Endometrium (tissue), 2 donors: ENCODE data around the gene ZNF419.
A peak's percentile ranks its signal among the peaks of the same experiment; 100 is the strongest.
"Not testable (repeated sequence)": the region's sequence is repeated elsewhere in the genome, so short reads cannot be mapped to it uniquely, and the experiment has no call there.

Experiments
- FAIRE-seq: peaks from 2 replicates; lab custom pipeline; 2012; peaks lifted over from hg19 to GRCh38; lab: Jason Lieb, UNC
- donor health status: control.
- donor health status: control.

ZNF419 gene

DNA sequence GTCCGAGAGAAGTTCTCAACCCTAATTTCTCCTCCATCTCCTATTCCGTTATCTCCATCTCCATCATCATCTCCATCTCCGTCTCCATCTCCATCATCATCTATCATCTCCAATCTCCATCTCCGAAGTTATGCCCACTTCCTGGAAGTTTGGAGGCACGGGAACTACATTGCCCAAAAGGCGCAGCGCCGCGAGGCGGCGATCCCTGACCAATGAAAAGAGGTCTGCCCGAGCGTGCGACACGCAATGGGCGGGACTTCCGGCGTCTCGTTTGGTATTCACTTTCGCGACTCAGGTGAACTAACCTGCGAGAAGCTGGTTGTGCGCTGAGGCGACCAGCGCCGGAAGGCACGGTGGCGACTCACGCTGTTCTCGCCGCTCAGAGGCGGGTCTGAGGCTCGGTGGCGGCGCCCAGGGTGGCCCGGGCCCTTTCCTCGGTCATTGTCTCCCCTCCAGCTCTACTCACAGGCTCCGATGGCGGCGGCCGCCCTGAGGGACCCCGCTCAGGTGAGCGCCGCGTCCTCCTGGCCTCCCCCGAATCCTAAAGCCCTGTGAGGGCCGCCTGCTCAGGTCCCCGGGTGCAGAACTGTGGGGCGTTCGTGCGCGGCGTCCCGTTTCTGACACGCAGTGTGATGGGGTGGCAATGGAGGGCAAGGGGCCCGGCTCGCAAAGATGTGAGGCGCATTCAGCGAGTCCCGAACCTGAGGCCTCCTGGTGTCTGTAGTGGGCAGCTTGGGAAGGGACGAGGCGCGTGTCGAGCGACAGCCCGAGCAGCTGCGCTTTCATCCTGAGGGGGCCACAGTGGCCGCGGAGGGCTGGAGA is at the start of gene ZNF419:
TSS of gene ZNF419 (plus strand) at position 274 of the 822 bp plus-strand sequence. CDS start at position 475, 201 bp downstream.
- peak; percentile 72 for FAIRE-seq

DNA sequence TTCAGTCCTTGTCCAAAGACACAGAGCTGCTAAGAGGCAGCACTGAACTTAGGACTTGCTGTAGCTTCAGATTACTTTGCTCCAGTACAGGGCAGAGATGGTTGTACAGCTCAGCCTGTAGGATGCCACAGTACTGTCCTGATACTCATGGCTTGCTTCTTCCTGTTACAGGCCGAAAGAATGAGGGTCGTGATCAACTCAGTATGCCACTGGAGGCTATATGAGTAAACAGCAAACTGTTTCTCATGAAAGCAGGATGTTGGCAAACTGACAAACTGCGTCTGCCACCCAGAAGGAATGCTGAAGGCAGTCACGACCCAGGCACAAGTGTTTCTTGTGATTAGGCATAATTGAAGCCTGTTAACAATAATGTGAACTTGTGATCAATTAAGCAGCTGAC is 49.6 kb upstream of the ZNF419 start:
- FAIRE-seq, result no peak

DNA sequence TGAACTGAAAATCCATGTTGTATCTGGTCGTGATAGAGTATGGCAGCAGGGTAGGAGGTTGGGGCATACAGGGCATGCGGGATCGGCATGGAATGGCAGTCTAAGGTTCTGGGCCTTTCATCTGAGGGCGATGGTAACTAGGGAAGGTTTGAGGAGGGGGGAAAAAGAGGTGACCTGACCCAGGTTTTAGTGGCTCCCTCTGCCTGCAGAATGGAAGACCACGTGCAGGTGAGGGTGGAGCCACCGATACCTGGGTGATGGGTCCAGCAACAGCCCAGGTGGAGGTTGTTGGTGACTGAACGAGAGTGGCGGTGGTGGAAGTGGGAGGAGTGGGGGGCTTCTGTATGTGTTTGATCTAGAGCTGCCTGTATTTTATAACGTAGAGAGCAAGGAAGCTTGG is 48.6 kb upstream of the ZNF419 start:
- FAIRE-seq, result no peak

DNA sequence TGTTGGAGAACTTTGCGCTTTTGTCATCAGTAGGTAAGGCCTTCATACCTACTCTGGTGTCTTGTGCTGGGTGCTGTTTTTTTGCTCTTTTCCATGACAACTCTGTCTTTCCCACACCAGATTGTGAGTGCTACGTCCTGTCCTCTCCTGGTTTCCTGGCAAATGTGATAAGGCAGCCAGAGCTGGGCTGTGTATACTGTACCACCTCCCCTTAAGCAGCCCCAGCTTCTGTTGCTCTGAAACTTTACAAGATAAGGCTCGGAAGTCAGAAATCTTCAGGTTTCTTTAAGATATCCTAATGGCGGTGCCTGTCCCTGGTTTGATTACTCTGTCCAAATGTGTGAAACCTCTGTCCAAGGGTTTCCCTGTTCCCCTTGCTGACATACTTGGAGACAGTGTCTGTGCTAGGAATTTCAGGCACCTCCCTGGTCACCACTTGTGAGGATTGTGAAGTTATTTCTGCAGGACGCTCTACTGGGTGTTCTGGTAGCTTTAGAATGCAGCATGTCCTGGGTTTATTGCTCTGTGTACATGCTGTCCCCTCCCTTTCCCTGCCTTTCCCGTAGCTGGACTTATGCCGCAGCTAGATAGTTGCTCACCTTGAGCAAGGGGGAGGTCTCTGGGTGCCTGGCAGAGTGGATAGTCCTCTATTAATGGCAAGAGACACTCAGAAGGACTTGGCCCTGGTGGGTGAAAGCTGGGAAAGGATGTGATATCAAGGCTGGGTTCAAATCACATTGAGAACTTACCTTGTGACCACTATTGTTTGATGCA is 45.4 kb upstream of the ZNF419 start:
- FAIRE-seq, result no peak

DNA sequence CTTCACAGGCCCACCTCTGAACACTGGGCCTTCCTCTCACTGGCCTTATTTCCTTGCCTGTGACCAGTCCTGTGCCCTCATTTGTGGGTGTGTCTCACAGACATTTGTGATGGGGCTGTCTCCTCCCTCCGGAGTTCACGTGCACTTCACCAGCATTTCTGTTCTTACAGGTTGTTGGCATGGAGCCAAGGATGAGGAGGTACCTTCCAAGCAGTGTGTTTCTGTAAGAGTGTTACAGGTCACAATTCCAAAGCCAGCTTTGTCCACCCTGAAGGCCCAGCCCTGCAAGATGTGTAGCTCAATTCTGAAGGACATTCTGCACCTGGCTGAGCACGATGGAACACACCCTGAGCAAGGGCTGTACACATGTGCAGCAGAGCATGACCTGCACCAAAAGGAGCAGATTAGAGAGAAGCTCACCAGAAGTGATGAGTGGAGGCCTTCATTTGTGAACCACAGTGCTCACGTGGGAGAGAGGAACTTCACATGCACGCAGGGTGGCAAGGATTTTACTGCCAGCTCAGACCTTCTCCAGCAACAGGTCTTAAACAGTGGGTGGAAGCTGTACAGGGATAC is 44.3 kb upstream of the ZNF419 start:
- no peak for FAIRE-seq

DNA sequence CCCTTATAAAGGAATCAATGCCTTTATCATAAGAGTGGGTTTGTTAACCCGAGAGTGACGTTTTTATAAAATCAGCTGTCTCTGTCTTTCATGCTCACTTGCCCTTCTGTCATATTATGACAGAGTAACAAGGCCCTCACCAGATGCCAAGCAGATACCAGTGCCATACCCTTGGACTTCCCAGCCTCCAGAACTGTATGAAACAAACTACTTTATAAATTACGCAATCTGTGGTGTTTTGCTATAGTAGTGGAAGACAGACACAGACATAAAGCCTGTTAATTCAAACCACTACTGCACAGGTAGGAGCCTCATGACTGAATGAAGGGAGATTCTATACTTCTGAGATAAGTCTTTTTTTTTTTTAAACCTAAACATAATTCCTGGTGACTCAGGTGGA is 35.2 kb upstream of the ZNF419 start:
- no peak for FAIRE-seq

DNA sequence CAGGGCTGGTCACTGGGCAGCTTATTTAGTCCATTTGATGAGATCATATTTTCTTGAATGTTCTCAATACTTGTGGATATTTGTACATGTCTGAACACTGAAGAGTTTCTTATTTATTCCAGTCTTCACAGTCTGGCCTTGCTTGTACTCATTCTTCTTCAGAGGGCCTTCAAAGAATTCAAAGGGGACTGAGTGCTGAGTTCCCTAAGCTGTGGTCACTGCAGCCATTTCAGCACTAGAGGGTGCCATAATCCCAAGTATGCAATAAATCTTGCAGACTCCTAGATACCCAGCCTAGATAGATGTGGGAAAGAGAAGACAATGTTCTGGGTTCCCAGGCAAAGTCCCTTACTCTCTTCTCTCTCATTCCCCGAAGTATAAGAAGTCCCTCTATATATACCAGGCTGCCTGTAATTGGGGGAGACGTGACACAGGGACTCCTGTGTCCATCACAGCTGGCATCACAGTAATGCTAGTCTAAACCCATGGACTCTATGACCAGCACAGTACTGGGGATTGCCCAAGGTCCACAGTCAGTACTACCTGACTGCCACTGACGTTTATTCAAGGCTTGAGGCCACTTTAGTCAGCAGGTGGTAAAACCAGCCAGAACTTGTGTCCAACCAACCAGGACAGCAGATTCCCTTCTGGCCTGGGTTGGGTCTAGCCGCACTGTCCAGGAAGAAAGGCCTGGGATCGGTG is 21.7 kb upstream of the ZNF419 start:
- no peak for FAIRE-seq

DNA sequence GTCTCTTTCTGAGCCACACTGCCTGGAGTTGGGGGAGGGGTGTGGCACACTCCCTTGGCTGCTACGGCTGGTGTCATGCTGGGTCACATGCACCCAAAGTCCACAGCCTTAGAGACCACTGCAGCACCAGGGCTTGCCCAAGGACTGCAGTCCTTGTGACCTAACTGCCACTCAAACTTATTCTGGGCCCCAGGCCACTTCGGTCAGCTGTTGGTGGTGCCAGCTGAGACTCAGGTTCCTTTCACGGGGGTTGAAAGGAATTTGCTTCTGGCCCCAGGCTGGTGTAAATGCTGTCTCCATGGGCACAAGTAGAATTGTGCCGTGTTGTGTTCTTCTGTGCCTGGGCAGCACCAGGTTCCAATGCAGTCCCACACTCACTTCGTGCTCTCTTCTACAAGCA is 21.1 kb upstream of the ZNF419 start:
- FAIRE-seq, result no peak

DNA sequence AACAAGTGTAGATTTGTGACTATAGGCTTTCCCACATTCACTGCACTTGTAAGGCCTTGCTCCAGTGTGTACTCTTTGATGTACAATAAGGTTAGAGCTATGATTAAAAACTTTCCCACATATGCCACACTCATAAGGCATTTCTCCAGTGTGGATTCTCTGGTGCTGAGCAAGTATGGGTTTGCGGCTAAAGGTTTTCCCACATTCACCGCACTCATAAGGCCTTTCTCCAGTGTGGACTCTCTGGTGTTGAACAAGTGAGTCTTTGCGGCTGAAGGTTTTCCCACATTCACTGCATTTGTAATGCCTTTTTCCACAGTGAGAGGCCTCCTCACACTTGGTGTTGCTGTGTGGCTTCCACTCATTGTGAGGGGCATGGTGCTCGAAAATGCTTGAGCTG is 13.9 kb upstream of the ZNF419 start:
- no peak for FAIRE-seq

DNA sequence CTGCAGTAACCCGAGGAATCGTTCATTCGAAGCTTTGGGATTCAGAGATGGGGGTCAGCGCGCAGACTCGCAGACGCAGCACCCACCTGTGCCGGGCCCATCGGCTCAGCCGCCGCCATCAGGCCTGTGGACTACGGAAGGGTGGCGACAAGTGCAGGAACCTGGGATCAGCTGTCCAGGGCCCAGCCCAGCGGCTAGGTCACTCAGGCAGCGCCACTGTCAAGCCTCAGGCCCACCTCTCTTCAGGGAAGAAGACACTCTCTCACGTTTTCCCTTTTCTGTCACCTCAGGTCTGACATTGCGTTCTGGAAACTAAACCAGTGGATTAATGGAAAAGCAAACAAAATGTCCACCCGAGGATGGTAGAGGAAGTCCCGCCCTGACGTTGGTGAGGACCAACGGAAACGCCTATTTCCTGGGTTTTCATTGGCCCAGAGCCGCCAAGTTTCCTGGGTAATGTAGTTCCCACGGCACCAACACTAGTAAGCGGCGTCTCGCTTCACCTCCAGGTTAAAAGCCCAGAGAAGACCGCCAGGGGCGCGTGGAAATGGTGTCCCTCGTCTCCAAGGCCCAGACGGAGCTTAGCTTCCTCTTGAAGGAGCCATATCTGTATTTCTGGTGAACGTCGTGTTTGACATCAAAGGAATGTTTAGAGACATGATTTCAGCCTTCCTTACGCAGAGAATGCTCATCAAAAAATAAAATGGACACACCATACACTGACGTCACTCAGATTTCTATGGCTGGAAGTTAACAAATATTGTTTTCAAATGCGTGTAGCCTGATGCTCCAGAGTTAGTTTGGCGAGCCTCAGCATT is 10.2 kb upstream of the ZNF419 start, which contains the start of gene ZNF772:
TSS of gene ZNF772 (minus strand) at position 376 of the 818 bp plus-strand sequence. CDS start at position 119, 257 bp downstream.
- peak; percentile 82 for FAIRE-seq

DNA sequence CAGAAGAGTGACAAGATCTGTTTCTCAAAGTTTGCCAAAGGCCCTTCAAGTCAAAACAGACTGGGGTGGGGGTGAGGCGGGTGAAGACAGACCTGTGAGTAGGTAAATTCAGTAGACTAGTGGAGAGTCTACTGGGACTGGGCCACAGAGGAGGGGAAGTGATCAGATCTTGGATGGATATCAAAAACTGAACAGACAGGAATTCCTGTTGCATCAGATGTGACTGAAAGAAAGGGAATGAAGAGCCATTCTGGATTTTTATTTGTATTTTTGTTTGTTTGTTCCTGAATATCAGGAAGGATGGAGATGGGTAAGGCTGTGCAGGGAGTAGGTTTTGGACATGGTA is 722 bp downstream of the ZNF419 start:
- not testable (repeated sequence) for FAIRE-seq

DNA sequence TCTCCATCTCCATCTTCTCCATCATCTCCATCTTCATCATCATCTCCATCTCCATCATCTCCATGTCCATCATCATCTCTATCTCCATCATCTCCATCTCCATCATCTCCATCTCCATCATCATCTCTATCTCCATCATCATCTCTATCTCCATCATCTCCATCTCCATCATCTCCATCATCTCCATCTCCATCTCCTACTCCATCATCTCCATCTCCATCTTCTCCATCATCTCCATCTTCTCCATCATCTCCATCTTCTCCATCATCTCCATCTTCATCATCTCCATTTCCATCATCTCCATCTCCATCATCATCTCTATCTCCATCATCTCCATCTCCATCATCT is 11.8 kb downstream of the ZNF419 start:
- FAIRE-seq, result not testable (repeated sequence)

DNA sequence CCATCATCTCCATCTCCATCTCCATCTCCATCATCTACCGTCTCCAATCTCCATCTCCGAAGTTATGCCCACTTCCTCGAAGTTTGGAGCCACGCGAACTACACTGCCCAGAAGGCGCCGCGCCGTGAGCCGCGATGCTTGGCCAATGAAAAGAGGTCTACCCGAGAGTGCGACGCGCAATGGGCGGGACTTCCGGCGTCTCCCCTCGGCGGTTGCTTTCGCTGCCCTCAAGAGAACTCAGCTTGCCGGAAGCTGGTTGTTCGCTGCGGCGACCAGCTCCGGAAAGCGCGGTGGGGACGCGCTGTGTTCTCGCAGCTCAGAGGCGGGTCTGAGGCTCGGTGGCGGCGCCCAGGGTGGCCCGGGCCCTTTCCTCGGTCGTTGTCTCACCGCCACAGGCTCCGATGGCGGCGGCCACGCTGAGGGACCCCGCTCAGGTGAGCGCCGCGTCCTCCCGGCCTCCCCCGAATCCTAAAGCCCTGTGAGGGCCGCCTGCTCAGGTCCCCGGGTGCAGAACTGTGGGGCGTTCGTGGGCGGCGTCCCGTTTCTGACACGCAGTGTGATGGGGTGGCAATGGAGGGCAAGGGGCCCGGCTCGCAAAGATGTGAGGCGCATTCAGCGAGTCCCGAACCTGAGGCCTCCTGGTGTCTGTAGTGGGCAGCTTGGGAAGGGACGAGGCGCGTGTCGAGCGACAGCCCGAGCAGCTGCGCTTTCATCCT is 12.3 kb downstream of the ZNF419 start, which contains the start of gene ZNF773:
TSS of gene ZNF773 (plus strand) at position 259 of the 716 bp plus-strand sequence. CDS start at position 402, 143 bp downstream.
- peak; percentile 66 for FAIRE-seq

DNA sequence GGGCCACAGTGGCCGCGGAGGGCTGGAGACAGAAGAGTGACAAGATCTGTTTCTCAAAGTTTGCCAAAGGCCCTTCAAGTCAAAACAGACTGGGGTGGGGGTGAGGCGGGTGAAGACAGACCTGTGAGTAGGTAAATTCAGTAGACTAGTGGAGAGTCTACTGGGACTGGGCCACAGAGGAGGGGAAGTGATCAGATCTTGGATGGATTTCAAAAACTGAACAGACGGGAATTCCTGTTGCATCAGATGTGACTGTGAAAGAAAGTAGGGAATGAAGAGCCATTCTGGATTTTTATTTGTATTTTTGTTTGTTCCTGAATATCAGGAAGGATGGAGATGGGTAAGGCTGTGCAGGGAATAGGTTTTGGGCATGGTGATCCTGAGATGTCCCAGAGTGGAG is 12.8 kb downstream of the ZNF419 start:
- not testable (repeated sequence) for FAIRE-seq

DNA sequence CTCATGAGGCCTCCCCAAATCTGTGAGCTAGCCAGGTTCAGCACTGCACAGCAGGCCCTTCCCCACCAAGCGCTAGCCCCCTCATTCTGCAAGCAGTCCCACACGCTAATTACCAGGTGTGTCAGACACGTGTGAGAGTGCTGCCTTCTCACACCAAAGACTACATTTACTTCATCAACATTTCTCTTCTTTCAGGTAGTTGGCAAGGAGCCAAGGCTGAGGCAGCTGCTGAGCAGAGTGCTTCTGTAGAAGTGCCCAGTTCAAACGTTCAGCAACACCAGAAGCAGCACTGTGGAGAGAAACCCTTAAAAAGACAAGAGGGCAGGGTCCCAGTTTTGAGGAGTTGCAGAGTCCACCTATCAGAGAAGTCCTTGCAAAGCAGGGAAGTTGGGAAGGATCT is 18.6 kb downstream of the ZNF419 start:
- FAIRE-seq, result no peak

DNA sequence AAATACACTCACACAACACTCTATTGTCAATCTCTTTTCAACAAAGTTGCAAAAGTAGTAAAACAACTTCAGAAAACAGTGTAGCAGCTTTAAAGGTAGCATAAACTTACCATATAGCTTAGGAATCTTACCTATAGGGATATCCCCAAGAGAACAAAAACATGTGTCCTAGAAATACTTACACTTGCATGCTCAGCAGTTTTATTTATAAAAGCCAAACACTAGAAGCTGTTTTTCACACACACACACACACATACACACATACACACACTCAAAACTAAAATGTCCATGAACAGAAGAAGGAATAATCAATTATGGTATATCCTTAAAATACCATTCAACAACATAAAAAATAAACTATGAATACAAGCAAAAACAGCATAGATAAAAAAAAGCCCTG is 23.9 kb downstream of the ZNF419 start:
- no peak for FAIRE-seq

DNA sequence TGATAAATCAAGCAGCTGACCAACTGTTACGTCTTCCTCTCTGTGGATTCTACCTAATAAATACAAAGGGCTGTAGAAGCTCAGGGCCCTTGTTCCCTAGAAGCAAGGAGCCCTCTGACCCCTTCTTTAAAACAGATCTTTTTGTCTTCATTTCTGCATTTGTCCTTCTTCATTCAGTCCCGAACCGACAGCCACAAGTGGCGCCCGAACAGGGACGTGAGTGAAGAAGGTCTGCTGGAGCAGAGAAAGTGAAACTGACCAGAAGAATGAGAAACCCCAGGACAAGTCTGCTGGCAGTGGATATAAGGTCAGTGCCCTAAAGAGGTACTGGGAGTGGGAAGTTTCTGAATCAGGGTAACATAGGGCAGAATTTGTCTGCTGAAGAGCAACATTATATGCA is 25.3 kb downstream of the ZNF419 start:
- FAIRE-seq, result no peak

DNA sequence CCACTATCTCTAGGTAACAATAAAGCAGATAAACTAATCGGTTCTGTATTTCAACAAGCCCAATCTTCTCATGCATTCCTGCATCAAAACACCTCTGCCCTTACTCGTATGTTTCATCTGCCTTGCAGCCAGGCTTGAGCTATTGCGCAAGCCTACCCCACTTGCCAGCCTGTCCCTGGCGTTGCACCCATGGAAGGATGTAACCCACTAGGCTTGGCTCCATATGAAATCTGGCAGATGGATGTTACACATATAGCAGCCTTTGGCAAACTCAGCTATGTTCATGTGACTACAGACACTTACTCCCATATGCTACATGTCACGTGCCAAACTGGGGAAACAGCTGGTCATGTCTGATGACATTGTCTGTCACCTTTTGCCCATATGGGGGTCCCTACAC is 27.7 kb downstream of the ZNF419 start:
- no peak for FAIRE-seq

DNA sequence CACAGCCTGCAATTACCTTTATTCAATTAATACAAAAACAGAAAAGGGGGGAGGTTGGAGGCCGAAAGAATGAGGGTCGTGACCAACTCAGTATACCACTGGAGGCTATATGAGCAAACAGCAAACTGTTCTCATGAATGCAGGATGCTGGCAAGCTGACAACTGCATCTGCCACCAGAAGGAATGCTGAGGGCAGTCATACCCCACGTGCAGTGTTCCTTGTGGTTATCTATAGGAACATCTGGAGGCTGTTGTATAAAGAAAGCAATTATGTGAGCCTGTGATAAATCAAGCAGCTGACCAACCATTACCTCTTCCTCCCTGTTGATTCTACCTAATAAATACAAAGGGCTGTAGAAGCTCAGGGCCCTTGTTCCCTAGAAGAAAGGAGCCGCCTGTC is 30.5 kb downstream of the ZNF419 start:
- FAIRE-seq, result not testable (repeated sequence)

DNA sequence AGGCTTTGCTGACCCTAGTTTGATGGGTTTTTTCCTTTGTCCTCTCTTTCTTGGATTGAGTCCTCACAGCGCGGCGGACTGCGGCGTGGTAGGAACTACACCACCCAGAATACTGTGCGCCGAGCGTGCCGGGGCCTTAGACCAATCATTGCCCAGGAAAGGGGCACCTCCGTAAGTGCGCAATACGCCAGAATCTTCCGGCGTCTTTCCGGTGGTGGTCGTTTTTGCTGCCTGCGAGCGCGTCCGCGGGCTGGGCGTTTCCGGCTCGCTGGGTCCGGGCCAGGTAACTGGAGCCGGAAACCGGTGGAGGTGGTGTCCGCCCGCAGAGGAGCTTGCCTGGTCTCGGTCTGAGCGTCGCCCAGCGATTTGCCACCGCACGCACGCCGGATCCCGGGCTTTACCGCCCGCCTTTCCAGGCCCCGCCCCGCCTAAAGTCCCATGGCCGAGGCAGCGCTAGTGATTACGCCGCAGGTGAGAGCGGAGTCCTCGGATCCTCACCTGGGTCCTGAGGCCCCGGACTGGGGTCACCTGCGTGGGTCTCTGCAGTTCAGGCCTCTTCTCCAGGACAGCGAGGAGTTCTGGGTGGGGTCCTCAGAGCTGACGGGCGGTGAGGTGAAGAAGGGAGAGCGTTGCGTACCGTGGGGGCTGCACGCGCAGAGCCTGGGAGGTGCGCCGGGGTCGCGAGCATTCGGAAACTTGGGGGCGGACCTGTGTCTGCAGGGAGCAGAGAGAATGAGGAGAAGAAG is 39.8 kb downstream of the ZNF419 start, which contains the start of gene ZNF549:
TSS of gene ZNF549 (plus strand) at position 221 of the 746 bp plus-strand sequence. CDS start at position 439, 218 bp downstream.
- no peak for FAIRE-seq
